Astrocyte of the spinal cord (primary cell): ENCODE data around the gene CST3.

ENCODE experiments used
- DNase-seq: peaks from one replicate; pipeline ENCODE4 v3.0.0; 2011; ENCODE audit warnings: low read depth, low spot score
- H3K4me3 ChIP-seq: 2 replicates; pipeline ENCODE4 v1.5.1; 2011; ENCODE audit warnings: low read depth, mild to moderate bottlenecking, low read length, moderate library complexity
- in situ Hi-C: cut with HindIII; loops from 2 replicates; pipeline ENCODE4 v1.10.0; 2017; ENCODE audit warnings: low sequenced_read_pairs
- TF ChIP-seq, protein P1 (sequence below): IDR thresholded peaks from 2 replicates; pipeline ENCODE4 v1.5.1; 2012; ENCODE audit warnings: low read depth, mild to moderate bottlenecking, low read length, inconsistent platforms

Gene CST3

DNA sequence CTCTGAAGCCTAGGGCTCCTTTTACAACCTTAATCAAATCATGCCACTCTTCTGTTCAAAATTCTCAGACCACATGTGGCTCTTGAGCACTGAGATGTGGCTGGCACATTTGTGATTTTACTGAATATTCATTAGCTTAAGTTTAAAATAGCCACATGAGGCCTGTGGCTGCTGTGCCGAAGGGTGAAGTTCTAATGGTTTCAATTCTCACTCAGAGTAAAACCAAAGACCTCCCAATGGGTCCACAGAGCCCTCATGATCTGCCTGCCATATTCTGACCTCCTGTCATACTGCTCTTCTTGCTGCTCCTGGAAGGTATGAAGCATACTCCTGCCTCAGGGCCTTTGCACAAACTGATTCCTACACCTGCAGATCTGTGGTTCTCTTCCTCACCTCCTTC is 7.8 kb upstream of the CST3 start:
- TF ChIP-seq, protein P1, sequence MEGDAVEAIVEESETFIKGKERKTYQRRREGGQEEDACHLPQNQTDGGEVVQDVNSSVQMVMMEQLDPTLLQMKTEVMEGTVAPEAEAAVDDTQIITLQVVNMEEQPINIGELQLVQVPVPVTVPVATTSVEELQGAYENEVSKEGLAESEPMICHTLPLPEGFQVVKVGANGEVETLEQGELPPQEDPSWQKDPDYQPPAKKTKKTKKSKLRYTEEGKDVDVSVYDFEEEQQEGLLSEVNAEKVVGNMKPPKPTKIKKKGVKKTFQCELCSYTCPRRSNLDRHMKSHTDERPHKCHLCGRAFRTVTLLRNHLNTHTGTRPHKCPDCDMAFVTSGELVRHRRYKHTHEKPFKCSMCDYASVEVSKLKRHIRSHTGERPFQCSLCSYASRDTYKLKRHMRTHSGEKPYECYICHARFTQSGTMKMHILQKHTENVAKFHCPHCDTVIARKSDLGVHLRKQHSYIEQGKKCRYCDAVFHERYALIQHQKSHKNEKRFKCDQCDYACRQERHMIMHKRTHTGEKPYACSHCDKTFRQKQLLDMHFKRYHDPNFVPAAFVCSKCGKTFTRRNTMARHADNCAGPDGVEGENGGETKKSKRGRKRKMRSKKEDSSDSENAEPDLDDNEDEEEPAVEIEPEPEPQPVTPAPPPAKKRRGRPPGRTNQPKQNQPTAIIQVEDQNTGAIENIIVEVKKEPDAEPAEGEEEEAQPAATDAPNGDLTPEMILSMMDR, result no peak
- no peak overlapping the region for H3K4me3 ChIP-seq
- in situ Hi-C loops, result no loop called here
- no peak for DNase-seq

DNA sequence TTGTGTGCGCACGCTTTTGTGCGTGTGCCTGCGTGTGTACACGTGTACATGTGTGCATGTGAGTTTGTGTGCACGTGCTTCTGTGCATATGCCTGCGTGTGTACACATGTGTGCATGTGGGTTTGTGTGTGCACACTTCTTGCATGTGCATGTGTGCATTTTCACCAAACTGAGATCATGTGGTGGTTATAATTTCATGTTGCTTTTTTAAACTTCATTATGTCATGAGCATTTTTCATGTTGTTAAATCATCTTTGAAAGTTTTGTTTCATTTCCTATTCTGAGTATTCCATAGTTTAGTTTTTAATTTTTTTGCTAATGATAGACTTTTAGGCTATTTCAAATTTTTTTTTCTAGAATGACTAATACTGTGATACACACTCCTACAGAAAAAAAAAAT is 6.4 kb upstream of the CST3 start:
- TF ChIP-seq, protein P1, result no peak
- DNase-seq, result no peak
- in situ Hi-C loops, result no loop called here
- no peak overlapping the region for H3K4me3 ChIP-seq

DNA sequence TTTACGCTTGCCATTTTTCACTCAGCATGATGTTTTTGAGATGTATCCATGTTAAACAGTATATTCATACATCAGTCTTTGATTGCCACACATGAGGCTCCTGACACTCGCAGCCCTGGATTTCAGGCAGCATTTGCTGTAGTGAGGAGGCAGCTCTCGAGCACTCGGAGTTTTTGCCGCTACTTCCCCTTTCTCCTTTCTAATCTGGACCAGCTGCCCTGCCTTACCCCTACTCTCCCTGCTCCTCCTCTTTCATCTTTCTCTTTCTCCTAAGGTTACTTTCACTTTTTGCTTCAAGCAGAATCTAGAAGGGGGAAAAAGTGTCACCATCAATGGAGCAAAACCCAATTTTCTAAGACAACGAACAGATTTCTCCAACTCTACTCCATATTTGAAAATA is 5.9 kb upstream of the CST3 start:
- no peak for DNase-seq
- in situ Hi-C loops, result no loop called here
- H3K4me3 ChIP-seq, result no peak overlapping the region
- TF ChIP-seq, protein P1, result no peak

DNA sequence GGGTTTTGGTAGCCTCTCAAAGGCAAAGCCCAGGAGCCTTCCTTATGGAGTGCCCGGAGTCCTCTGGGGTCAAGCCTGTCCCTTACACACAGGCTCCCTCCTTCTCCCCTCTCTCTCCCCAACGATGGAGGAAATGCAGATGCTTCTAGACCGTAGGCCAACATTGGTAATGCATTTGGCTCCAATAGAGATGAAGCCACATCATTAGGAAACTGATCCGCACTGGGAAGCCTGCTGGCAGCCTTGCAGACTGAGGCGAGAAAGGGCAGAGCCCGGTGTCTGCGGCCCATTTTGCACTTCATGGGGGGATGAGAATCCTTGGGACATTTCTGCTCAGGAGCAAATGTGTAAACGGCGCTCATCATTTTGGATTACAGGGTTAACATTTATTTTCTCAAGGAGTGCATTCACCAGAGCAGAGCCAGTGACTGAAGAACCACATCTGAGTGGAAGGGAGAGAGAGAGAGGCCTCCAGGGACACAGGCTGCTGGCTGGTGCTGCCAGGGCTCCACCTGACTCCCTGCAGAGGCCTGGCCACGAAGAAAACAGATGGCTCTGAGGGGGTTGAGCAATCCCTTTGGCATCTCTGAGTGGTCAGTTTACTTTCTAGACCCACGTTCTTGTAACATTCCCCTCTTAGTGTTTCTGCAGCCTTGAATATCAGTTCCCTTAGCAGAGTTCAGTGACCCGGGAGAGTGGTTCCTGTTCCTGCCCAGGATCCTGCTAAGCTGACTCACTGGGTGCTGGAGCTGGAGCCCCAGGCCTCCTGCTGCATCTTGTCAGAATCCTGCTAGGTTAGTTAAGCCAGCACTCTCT is 4.4 kb upstream of the CST3 start:
- no peak overlapping the region for H3K4me3 ChIP-seq
- TF ChIP-seq, protein P1, result no peak
- peak; percentile 86 for DNase-seq
- in situ Hi-C loops, result no loop called here

DNA sequence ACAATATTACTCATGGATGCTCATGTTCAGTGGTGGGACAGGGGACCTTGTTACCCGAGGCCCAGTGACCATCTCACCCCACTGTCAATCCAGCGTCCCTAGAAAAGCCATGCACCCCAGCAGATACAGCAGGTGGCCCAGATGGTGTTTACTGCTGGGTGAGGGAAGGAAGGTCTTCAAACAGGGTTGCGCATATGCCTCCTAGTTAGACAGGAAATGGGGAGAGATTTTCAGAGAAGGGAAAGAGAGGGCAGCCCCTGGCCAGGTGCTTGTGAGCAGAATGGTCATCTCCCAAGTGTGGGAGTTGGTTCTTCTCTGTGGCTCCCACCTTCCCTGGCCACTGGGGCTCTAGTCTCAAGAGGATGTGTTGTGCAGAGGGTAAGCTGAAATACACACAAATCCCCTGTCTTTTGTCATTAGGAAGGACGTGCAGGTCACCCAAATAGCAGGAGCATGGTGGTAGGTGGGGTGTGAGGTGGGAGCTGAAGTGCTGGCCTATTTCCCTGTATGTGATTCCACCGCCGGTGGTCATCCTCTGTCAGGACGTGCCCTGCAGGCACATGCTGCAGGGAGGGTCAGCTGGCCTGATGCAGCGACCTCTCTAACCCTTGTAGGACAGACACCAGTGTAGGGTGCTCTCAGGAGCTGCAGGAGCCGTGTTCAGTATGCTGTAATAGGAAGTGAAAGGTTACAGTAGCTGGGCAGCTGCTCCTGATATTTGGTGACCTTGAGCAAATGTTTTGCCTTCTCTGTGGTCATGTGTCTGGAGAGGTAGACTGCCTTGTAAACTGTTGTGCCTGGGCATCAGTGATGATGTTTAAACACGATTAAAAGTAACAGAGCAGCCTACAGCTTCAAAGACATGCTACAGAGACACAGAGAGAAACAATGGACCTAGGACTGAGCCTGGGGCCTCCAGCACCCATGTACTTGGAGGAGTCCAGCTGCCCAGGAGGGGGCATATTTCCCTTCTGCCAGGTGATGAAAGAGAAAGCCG is 3.2 kb upstream of the CST3 start:
- TF ChIP-seq, protein P1, result no peak
- no peak overlapping the region for H3K4me3 ChIP-seq
- DNase-seq, result no peak
- in situ Hi-C loops, result no loop called here

DNA sequence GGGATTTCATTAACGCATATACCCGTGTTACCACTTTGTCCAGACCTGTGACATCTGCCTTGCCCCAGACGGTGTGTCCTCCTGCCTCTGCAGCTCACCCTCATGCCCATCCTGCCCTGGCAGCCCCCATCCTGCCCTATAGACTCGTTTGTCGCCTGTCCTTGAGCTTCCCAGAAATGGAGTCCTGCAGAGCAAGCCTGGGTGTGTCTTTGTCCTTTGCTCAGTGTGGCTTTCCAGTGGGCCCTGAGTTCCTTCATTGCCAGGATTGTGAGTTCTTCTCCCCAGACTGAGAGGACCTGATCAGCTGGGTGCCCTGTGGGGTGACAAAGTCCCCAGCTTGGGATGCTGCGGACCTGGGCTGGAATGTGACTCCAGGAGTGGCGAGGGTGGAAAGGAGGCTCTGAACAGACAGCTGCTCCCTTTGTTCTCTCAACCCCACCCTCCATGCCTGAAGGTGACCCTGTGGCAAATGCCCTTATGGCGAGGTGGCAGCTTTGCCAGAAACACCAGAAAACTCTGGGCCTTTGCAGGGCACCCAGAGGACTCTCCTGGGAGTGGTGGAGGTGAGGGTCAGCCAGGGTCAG is 2.4 kb upstream of the CST3 start:
- no peak for DNase-seq
- no peak overlapping the region for H3K4me3 ChIP-seq
- in situ Hi-C loops, result no loop called here
- TF ChIP-seq, protein P1, result no peak
